Karpas-422 (cell line): Measurements from ENCODE around the gene ADPRS. TPM values are rescaled to one million over a fixed set of nuclear protein-coding genes. Genes with fewer than 3 reads are reported as not detected.

Experiments used
- DNase-seq: peaks from one replicate; pipeline ENCODE4 v3.0.0-alpha.2; 2015
- H2AFZ ChIP-seq: fragments of 200-600 bp; sonication (generic); 2 replicates; pipeline ENCODE4 v1.6.1; 2014; ENCODE audit warnings: antibody characterized with exemption, low read length, mixed read lengths
- H3K27ac ChIP-seq: fragments of 200-600 bp; sonication (generic); 2 replicates; pipeline ENCODE4 v1.5.1; 2014; ENCODE audit warnings: mild to moderate bottlenecking, low read length, moderate library complexity
- H3K27me3 ChIP-seq: fragments of 200-600 bp; sonication (generic); 2 replicates; pipeline ENCODE4 v1.6.1; 2014; ENCODE audit warnings: low read length, mixed read lengths
- H3K36me3 ChIP-seq: fragments of 200-600 bp; sonication (generic); 2 replicates; pipeline ENCODE4 v1.6.1; 2014; ENCODE audit warnings: low read length, mixed read lengths; ENCODE audit not compliant: insufficient read depth
- H3K4me1 ChIP-seq: fragments of 200-600 bp; sonication (generic); 2 replicates; pipeline ENCODE4 v1.6.1; 2014; ENCODE audit warnings: mild to moderate bottlenecking, low read length, mixed read lengths
- H3K4me2 ChIP-seq: fragments of 200-600 bp; sonication (generic); 2 replicates; pipeline ENCODE4 v1.6.1; 2014; ENCODE audit warnings: low read length, low read depth, mild to moderate bottlenecking; ENCODE audit not compliant: poor library complexity, severe bottlenecking
- H3K4me3 ChIP-seq: fragments of 200-600 bp; sonication (generic); 2 replicates; pipeline ENCODE4 v1.5.1; 2014; ENCODE audit warnings: mild to moderate bottlenecking, antibody characterized with exemption, low read length, mixed read lengths
- H3K79me2 ChIP-seq: fragments of 200-600 bp; sonication (generic); 2 replicates; pipeline ENCODE4 v1.6.1; 2014; ENCODE audit warnings: mild to moderate bottlenecking, low read length, mixed read lengths
- H3K9ac ChIP-seq: fragments of 200-600 bp; sonication (generic); 2 replicates; pipeline ENCODE4 v1.6.0; 2014; ENCODE audit warnings: low read length
- H3K9me2 ChIP-seq: fragments of 200-600 bp; sonication (generic), shearing (Covaris generic); replicated peaks from 2 replicates; pipeline ENCODE4 v1.6.0; 2014; ENCODE audit warnings: mild to moderate bottlenecking, low read length, moderate library complexity; ENCODE audit not compliant: insufficient read depth
- H3K9me3 ChIP-seq: fragments of 300-700, 200-600 bp; sonication (generic); 2 replicates; pipeline ENCODE4 v1.6.1; 2014; ENCODE audit warnings: low read length, mixed read lengths
- H4K20me1 ChIP-seq: fragments of 200-600 bp; sonication (generic); 2 replicates; pipeline ENCODE4 v1.6.1; 2014; ENCODE audit warnings: mild to moderate bottlenecking, antibody characterized with exemption, low read length, low read depth; ENCODE audit not compliant: insufficient read depth
- total RNA-seq: library from RNA; depleted of rRNA; stranded (reverse); fragments of >200 nt; shearing (Covaris generic); gene quantifications from 2 replicates; pipeline ENCODE4 v1.2.3, GENCODE V29; 2014; ENCODE audit warnings: low replicate concordance; rRNA removed

Gene ADPRS
- 29.3 and 42.8 TPM in 2 replicates for total RNA-seq

GRCh38 chr1:36088577-36089392 lies at the start of gene ADPRS:
TSS of gene ADPRS (plus strand) at chr1:36088892. CDS start at chr1:36088905, 13 bp downstream.
- Histone ChIP-seq H3K79me2 (peaks cover 22% of the 10 kb centered on the region), H3K4me2 (peak within 1 kb of the TSS; percentile 88), H3K4me3 (peak within 1 kb of the TSS; percentile 97), H3K36me3 (peaks cover 3% of the 10 kb centered on the region; the same call in 1 of the 2 replicates), H3K9me3 (no peaks in the 10 kb centered on the region), H4K20me1 (0 out of 2 replicates have a peak, but pooled peaks cover 13% of the 10 kb centered on the region), H2AFZ (peak within 1 kb of the TSS; percentile 99), H3K9me2 (no peaks in the 10 kb centered on the region), H3K27ac (peak within 1 kb of the TSS; percentile 2; the same call in 1 of the 2 replicates), H3K27me3 (no peaks in the 10 kb centered on the region), H3K4me1 (peaks cover 17% of the 10 kb centered on the region), H3K9ac (peak within 1 kb of the TSS; percentile 92)
- DNase-seq: peak; percentile 97

GRCh38 chr1:36040238-36040637 lies 48.5 kb upstream of the ADPRS start:
- H3K9me2 ChIP-seq: no peaks in the 10 kb centered on the region
- no peaks in the 10 kb centered on the region for H3K4me1 ChIP-seq
- no peak overlapping the region for H3K4me3 ChIP-seq
- no peaks in the 10 kb centered on the region for H3K9me3 ChIP-seq
- H2AFZ ChIP-seq: no peak overlapping the region
- no peaks in the 10 kb centered on the region for H4K20me1 ChIP-seq
- DNase-seq: no peak
- no peaks in the 10 kb centered on the region for H3K27me3 ChIP-seq
- H3K36me3 ChIP-seq: peaks cover 40% of the 10 kb centered on the region
- H3K27ac ChIP-seq: no peak overlapping the region
- no peak overlapping the region for H3K4me2 ChIP-seq
- no peaks in the 10 kb centered on the region for H3K79me2 ChIP-seq
- no peak overlapping the region for H3K9ac ChIP-seq

GRCh38 chr1:36051821-36052220 lies 36.9 kb upstream of the ADPRS start:
- DNase-seq: no peak
- no peaks in the 10 kb centered on the region for H3K79me2 ChIP-seq
- no peaks in the 10 kb centered on the region for H3K27me3 ChIP-seq
- H3K36me3 ChIP-seq: peaks cover 42% of the 10 kb centered on the region
- no peaks in the 10 kb centered on the region for H4K20me1 ChIP-seq
- H3K9me3 ChIP-seq: no peaks in the 10 kb centered on the region
- H3K4me2 ChIP-seq: no peak overlapping the region
- H3K27ac ChIP-seq: no peak overlapping the region
- no peak overlapping the region for H3K4me3 ChIP-seq
- H3K9ac ChIP-seq: no peak overlapping the region
- no peaks in the 10 kb centered on the region for H3K4me1 ChIP-seq
- H3K9me2 ChIP-seq: no peaks in the 10 kb centered on the region
- no peak overlapping the region for H2AFZ ChIP-seq

- Histone ChIP-seq H3K4me3 (no peak overlapping the region), H3K79me2 (no peaks in the 10 kb centered on the region), H3K9me2 (no peaks in the 10 kb centered on the region), H3K9ac (no peak overlapping the region), H3K27me3 (no peaks in the 10 kb centered on the region), H3K27ac (no peak overlapping the region), H3K9me3 (no peaks in the 10 kb centered on the region), H2AFZ (no peak overlapping the region), H3K4me2 (no peak overlapping the region), H3K4me1 (no peaks in the 10 kb centered on the region), H4K20me1 (no peaks in the 10 kb centered on the region), H3K36me3 (peaks cover 33% of the 10 kb centered on the region)
- no peak for DNase-seq
These were observed 34.7 kb upstream of the ADPRS start for GRCh38 chr1:36053978-36054377.

GRCh38 chr1:36055706-36056105 lies 33.0 kb upstream of the ADPRS start:
- Histone ChIP-seq H3K4me1 (no peaks in the 10 kb centered on the region), H3K9ac (no peak overlapping the region), H3K27ac (no peak overlapping the region), H3K4me3 (no peak overlapping the region), H3K79me2 (no peaks in the 10 kb centered on the region), H4K20me1 (no peaks in the 10 kb centered on the region), H2AFZ (no peak overlapping the region), H3K9me2 (no peaks in the 10 kb centered on the region), H3K4me2 (no peak overlapping the region), H3K9me3 (no peaks in the 10 kb centered on the region), H3K36me3 (peaks cover 27% of the 10 kb centered on the region), H3K27me3 (no peaks in the 10 kb centered on the region)
- no peak for DNase-seq

GRCh38 chr1:36062315-36062714 lies 26.4 kb upstream of the ADPRS start:
- no peak overlapping the region for H3K9ac ChIP-seq
- no peak overlapping the region for H3K4me2 ChIP-seq
- no peak overlapping the region for H2AFZ ChIP-seq
- DNase-seq: no peak
- H3K9me3 ChIP-seq: no peaks in the 10 kb centered on the region
- H3K9me2 ChIP-seq: no peaks in the 10 kb centered on the region
- no peaks in the 10 kb centered on the region for H3K27me3 ChIP-seq
- H4K20me1 ChIP-seq: no peaks in the 10 kb centered on the region
- no peak overlapping the region for H3K4me3 ChIP-seq
- H3K4me1 ChIP-seq: no peaks in the 10 kb centered on the region
- H3K79me2 ChIP-seq: no peaks in the 10 kb centered on the region
- H3K27ac ChIP-seq: no peak overlapping the region
- H3K36me3 ChIP-seq: peaks cover 6% of the 10 kb centered on the region; the same call in 1 of the 2 replicates

- no peak for DNase-seq
- Histone ChIP-seq H3K9ac (no peak overlapping the region), H3K4me1 (no peaks in the 10 kb centered on the region), H3K4me2 (no peak overlapping the region), H3K27ac (no peak overlapping the region), H3K9me2 (no peaks in the 10 kb centered on the region), H3K9me3 (no peaks in the 10 kb centered on the region), H3K36me3 (no peaks in the 10 kb centered on the region), H3K27me3 (no peaks in the 10 kb centered on the region), H3K79me2 (no peaks in the 10 kb centered on the region), H3K4me3 (no peak overlapping the region), H2AFZ (no peak overlapping the region), H4K20me1 (no peaks in the 10 kb centered on the region)
These were observed 20.8 kb upstream of the ADPRS start for GRCh38 chr1:36067871-36068270.

GRCh38 chr1:36068866-36069265 lies 19.8 kb upstream of the ADPRS start:
- Histone ChIP-seq H2AFZ (no peak overlapping the region), H3K27ac (no peak overlapping the region), H3K9ac (no peak overlapping the region), H3K36me3 (no peaks in the 10 kb centered on the region), H3K9me3 (no peaks in the 10 kb centered on the region), H3K9me2 (no peaks in the 10 kb centered on the region), H3K4me1 (no peaks in the 10 kb centered on the region), H3K79me2 (no peaks in the 10 kb centered on the region), H3K27me3 (no peaks in the 10 kb centered on the region), H4K20me1 (no peaks in the 10 kb centered on the region), H3K4me3 (no peak overlapping the region), H3K4me2 (no peak overlapping the region)
- no peak for DNase-seq
